Forelimb muscle (tissue), 1 donor: Measurements from ENCODE around the gene PPP1R14C. TPM values are rescaled to one million over a fixed set of nuclear protein-coding genes. Genes with fewer than 3 reads are reported as not detected.

ENCODE experiments used
- DNase-seq: peaks from one replicate; pipeline ENCODE4 v3.0.0-alpha.2; 2013; ENCODE audit warnings: low read depth
- polyA plus RNA-seq: library from polyadenylated mRNA; unstranded; fragments of 120-200 nt; gene quantifications from one replicate; pipeline ENCODE4 v1.2.1, GENCODE V29; 2013; ENCODE audit not compliant: insufficient read length

Gene PPP1R14C
- polyA plus RNA-seq, 1 donor = 55.8 TPM

DNA sequence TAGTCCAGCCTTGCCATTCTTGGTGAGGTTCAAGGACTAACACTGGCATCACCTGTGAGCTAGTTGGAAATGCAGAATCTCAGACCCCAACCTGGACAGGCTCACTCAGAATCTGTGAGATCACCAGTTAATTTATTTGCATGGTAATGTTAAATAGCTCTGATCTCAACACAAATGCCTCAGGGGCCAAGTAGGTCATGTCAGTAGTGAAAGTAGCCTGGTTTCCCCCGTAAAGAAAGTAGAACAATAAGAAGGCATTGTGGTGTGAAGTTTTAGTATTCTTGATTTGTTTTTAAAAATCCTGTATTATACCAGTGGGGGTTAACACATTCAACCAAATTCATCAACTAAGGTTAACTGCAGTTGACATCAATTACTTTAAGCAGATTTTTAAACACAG is 105.5 kb downstream of the PPP1R14C start:
- DNase-seq = no peak

DNA sequence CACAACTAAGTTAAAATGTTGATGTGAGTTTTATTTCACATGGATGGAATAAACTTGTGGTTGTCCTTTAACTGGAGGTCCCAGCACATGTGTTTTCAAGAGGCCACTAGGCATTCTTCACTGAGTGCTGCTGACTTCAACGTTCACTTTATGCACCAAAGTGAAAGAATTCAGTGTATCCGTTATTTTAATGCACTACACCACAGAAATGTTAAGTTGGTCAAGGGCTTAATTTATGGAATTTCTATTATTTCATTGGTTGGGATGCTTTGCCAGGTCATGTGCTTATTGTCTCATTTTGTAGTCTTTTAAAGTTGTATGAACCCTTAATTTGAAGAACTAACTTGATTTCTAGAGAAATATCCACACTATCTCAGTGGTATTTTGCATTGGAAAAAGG is 106.4 kb downstream of the PPP1R14C start:
- no peak for DNase-seq

DNA sequence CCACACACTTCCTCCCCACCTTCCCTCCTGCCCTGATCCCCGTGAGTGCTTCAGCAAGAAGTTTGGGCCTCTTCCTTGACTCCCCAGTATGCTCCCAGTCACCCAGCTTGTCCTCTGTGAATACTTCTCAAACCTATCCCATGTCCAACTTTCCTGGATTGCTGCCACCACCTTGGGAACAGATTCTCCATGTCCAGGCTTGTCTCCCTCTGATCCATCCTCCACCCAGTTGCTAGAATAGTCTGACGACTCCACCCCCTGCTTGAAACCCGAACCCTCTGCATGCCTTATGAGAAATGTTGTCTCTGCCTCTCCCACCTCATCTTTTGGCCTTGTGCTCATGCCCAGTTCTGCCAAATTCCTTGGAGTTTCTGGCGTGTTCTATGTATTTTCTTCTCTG is 108.0 kb downstream of the PPP1R14C start:
- DNase-seq = no peak

DNA sequence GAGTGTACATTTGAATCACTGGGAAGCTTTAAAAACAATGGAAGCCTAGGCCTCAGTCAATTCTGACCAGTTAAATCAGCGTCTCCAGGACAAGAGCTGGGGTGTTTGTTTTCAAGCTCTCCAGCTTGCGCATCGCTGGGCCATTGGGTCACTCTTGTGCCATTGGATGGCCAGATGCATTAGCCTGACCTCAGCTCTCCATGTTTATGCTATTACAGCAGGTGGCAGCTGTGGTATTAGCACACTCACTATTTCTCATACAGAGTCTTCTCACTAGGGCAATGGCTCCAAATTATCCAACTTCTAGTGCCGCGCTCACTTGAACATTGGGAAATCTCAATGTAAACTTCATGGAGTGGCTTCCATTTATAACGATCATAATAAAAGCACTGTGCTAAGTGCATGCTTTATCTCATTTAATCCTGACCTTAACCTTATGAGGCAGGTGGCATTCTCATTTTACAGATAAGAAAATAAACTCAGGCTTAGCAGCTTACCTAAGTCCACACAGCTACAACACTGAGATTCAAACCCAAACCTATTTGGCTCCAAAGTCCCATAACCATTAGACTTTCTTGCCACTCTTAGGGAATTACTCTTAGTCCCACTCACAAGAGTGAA is 108.8 kb downstream of the PPP1R14C start:
- no peak for DNase-seq

DNA sequence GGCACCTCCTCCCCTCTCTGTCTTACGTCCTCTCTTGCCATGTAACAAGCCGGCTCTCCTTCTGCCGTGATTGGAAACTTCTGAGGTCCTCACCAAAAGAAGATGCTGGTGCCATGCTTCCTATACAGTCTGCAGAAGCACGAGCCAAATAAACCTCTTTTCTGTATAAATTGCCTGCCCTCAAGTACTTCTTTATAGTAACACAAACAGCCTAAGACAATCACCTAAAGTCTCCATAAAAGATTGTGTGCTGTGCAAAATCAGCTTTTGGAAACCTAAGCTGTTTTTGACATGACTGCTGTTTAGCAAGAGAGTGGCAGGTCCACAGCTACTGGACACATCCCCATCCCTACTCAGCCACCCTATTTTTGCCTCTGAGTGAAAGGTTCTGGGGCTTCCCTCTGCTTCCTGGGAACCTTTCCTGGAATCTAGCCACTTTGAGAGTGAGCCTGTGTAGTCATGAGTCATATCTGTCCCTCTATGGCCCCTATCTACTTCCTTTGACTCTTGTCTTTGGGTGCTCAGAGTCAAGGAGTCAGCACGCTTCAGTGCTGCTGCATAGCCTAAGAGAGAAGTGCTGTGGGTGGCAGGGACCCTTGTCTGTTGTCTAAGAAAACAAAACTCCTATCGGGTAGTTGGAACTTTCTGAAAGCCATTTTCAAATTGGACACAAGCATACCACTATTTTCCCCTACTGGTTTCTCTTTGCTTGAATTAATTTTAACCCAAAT is 110.0 kb downstream of the PPP1R14C start:
- DNase-seq = no peak

DNA sequence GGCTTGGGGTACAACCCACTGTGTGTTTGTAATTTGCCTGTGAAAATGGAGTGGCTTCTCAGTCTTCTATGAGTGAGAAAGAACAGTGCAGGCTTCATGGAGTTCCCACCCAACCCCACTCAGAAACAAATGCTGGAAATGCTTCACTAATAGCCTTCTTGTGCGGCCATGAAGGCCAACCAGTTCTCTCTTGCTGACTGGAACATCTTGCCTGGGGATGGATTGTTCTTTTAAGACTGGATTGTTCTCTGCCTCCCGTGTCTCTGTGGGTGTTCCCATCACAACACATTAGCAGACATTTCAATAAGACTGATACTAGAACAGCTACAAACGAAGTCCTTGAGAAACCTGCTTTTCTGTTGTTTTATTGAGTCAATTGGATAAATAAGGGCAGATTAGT is 110.6 kb downstream of the PPP1R14C start:
- DNase-seq = no peak

DNA sequence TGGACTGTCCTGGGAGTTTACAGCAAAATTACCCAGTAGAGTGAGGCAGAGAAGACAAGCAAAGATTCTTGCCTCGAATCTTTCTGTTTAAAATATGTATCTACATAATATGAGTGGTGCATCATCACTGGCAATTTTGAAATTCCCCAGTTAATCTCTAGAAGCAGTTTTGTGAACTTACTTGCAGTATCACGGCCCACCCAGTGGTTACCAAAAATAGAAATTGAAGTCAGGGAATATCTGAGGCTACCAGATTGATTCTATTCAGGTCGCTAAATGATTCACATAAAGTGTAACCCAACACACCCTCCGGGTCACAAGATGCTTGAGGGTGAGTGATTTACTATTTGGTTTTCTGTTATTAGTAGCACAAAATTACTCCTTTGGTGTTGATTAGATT is 111.9 kb downstream of the PPP1R14C start:
- no peak for DNase-seq

DNA sequence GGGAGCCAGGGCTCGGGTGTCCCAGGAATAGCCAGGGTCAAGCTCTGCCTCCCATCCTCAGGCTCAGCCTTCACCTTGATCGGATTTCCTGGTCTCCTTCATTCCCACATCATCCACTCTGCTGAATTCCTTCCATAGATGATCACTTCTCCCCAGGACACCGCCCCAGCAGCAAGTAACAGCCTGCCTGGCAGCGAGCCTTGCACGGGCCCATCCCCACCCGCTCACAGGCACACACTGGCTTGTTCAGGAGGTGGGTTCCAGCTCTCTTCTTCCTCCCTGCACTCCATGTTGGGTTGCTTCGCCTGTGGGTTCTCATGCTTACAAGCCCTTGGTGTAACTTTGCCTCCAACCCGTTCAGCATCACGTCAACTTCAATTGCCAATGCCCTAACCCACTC is 113.0 kb downstream of the PPP1R14C start:
- DNase-seq = no peak

DNA sequence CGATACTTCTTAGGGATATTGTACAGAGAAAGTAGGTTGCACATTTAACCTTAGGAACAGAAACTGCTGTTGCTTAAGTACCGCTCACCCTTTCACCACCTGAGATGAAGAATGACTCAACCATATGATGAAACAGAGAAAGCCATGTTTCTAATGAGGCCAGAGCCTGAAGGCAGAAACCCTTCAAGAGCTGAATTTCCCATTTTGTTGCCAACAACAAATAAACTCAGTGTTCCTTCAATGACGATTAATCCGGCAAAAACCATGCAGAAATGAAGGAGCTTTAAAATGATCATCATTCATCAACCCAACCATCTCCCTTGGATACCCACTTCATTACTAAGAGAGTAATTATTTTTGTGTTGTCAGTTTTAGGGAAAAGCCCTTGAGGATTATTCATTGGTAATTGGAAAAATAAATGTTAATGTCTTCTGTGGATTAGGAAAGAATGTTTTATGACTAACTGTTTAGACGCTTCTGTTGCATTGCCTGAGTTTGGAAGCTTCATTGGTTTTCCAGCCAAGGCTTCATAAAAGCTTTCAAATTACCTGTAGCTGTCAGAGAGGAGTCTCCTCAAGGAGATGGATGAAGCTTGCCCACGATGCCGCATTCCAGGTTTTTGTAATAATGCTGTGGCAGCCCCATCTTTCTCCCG is 113.9 kb downstream of the PPP1R14C start:
- no peak for DNase-seq

DNA sequence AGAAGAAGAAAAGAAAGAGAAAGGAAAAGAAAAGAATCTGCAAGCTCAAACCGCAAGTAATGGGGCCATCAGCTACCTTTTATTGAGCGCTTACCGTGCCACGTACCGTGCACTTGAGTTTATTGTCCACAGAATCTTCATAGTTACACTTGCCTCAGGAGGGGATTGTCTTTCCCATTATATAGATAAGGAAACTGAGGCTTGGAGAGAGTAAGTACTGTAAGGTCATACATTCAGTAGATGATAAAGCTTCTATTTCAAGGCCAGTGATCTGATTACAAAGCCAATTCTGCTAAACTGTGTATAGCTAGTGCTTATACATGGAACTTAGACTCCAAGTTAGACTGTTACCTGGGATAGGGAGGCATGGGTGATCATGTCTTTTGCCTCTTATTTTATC is 115.5 kb downstream of the PPP1R14C start:
- DNase-seq = no peak

DNA sequence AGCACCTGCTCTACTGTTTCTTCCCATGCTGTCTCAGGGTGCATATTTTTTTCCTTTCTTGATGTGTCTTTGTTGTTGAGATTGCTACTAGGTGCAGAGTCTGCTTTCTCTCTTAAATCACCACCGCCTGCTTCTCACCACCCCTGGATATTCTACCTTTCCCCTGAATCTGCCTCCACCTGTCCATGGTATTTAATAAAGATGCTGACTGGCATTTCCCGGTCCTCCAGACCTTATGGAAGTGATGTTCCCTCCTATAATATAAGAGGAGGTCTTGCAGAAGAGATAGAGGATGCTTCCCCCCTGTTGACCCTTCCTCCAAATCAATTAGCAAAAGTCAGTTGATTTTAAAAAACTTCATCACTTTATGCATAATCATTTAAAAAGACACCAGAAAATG is 118.1 kb downstream of the PPP1R14C start:
- DNase-seq = no peak

DNA sequence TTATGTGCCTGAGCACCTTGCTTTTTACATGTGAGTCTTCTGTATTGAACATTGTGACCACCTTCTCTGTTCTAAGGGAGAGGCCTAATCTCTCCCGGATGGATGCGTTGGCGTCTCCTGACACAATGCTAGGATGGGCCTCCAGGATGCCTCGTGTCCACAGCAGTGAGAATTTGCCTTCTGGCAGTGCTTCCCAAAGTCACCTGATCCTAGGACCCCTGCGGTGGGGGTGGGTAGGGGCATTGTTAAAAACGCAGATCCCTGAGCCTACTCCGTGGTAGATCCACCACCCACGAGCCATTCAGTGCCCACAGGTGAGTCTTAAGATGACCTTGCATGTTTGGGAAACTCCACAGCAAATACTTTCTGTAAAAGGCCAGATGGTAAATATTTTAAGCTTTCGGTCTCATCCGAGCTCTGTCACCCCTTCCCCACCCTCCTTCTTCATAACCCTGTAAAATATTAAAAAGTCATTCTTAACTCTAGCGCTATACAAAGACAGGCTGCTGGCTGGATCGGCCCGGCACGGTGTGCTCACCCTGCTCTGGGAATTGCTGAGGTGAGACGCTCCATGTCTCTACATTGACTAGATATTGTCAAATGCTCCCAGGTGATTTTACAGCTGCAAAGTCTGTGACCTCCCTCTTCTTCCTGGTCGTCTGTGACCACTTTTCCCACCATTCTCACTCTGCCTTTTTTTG is 119.3 kb downstream of the PPP1R14C start:
- DNase-seq = no peak

DNA sequence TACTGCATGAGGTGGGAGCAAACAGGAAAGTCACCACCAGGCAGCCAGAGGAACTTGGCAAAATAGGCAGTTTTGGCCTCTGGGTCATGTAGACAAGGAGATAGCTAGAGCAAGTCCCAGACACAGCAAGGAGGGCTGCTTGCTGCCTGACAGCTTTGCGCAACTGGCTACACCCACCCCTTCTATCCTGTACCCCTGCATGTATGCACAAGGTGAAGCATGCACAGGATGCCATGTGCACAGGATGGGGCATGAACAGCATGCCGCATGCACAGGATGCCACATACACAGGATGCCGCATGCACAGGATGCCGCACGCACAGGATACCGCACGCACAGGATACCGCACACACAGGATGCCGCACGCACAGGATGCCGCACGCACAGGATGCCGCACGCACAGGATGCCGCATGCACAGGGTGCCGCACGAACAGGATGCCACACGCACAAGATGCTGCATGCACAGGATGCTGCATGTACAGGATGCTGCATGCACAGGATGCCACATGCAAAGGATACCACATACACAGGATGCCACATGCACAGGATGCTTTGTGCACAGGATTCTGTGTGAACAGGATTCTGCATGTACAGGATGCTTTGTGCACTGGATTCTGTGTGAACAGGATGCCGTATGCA is 121.0 kb downstream of the PPP1R14C start:
- DNase-seq = no peak

DNA sequence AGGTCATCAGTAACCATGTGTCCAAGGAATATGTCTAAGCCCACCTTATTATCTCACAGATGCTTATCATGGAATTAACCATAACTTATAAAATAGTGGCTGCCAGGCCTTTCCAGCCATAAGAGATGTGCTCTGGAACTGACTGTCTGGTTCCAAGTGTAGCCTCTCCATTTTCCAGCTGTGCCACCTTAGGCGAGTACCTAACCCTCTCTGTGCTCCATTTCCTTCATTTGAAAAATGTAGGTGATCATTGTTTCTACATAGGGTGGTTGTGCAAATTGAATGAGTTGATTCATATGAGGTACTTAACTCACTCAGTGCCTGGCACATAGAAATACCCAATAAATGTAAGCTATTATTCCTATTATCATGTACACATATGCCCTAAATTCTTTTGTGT is 123.5 kb downstream of the PPP1R14C start:
- no peak for DNase-seq

DNA sequence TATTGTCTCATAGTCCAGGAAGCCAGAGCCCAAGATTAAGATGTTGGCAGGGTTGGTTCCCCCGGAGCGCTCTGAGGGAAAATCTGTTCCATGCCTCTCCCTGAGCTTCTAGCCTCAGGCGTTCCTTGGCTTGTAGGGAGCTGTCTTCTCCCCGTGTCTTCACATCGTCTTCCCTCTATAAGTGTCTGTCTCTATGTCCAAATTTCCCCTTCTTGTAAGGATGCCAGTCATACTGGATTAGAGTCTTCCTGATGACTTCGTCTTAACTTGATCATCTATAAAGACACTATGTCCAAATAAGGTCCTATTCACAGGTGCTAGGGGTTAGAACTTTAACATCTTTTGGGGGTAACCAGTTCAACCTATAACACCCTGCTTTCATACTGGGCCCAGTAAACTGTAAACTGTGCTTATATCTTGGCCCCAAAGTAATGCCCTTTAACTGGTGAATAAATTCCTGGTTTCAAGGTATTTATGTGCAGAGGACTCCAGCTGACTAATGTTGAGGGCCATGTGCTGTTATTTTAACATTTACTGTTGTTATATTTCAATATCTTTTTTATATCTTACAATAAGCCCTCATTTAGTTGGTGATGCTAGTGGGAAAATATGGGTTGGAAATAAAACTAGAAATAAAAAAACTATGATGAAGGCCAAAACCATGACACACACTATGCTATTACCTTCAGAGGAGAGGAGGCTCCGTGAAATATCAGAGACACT is 124.3 kb downstream of the PPP1R14C start:
- DNase-seq = no peak

DNA sequence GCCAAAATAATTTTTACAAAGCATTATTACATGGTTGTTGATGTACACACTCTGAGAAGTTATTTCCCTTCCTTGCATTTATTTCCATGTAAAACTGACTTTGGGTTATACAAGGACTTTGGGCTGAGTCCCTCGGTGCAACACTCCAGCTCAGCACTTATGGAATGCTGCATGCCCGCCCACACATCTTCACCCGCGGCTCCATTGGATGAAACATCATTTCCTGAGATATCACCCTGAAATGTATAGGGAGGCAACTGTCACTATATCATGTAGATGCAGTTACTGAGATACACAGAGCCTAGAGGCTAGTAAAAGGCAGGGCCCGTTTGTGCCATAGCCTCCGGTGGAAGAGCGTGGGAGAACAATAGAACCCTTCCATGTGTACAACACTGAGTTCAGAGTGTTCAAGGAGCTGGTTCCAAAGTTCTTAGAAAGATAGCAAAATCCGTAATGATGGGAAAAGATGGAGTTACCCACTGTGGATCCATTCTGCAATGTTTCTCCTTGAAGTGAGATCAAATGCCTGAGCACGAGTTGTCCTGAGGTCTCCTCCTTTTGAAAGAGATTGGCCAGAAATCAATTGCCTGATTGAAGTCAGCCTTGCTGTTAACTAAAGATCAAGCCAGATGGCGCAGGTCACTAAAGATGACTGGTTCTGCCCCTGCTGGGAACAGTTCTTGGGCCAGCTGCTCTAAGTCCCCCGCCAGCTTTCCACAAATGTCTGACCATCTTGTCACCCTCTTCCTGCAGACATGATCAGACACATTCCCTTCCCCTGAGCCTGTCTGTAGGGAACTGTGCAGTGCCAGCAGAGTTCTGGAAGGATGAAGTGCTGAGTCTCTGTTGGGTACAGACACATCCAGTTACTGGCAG is 125.1 kb downstream of the PPP1R14C start:
- no peak for DNase-seq

DNA sequence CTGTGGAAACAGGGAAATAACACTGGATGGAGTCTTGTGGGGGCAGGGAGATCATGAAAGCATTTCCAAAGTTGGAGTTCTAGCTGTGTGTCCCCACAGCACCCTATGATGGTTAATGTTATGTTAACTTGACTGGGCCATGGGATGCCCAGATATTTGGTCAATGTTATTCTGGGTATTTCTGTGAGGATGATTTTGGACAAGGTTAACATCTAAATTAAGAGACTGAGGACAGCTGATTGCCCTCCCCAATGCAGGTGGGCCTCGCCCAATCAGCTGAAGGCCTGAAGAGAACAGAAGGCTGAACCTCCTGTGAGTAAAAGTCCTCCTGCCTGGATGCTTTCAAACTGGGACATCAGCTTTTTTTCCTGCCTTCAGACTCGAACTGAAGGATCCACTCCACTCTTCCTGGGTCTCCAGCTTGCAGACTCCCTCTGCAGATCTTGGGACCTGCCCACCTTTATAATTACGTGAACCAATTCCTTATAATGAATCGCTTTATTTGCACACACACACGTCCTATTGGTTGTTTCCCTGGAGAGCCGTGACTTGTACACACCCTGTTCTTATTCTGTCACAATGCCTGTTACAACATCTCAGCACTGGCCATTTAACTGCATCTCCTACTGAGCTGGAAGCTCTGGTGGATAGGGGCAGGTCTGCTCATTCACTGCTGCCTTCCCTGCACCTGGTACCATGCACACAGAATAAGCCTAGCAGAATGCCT is 126.4 kb downstream of the PPP1R14C start:
- DNase-seq = no peak

DNA sequence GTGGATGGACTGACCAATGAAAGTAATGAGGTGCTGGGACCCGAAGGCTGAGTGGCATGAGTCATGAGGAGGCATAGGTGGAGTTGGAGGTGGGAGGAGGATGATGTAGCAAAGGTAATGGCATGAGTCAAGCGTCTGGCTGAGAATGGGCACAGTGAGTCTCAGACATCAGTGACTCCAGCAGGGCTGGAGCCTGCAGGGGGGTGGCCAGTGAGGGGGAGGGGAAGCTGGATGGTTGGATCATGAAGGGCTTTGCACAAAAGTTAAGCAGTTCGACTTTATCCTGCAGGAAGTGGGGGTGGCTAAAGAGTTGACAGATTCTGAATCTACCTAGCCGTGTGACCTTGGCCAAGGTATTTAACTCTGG is 127.0 kb downstream of the PPP1R14C start:
- DNase-seq = no peak

DNA sequence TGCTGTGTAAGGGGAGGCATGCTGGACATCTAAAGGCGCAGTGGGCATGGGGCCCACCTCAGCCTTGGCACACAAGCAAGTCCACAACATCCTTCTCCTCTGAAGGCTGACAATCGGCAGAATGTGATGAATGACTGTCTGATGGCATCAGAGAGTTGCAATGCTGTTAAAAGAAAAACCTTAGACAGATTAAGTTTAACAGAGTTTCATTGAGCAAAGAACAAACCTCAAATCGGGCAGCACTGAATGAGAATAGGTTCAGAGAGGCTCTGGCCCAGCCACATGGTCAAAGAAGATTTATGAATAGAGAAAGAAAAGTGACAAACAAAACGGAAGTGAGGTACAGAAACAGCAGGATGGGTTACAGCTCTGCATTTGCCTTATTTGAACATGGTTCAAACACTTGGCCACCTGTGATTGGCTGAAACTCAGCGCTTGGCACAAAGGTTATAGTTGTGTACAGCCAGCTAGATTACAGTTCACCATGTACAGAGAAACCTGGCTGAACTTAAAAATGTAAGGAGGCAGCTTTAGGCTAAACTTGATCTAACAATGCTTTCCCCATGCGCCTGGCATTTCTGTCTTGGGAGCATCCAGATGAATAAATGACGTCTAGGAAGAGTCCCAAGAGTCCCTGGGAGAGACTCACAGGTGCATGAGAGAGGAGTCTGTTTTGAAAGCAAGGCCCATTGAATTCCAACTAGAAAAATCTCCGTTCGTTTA is 127.6 kb downstream of the PPP1R14C start:
- no peak for DNase-seq
